Measurements from ENCODE around the gene HMGCL. TPM values are rescaled to one million over a fixed set of nuclear protein-coding genes. Genes with fewer than 3 reads are reported as not detected.
"Not testable (repeated sequence)": the region's sequence is repeated elsewhere in the genome, so short reads cannot be mapped to it uniquely, and the experiment has no call there.

Gene HMGCL
- total RNA-seq, 1 experiment from 2014 or later = 9.2 TPM

- H3K4me1 ChIP-seq = no peaks in the 10 kb centered on the region
- H3K36me3 ChIP-seq = no peaks in the 10 kb centered on the region
- DNase-seq = no peak
Observed at GRCh38 chr1:23814016-23814415, 11.2 kb downstream of the HMGCL start.

GRCh38 chr1:23810818-23811540 is 14.2 kb downstream of the HMGCL start:
- H3K4me1 ChIP-seq = no peaks in the 10 kb centered on the region
- no peak overlapping the region for H3K27ac ChIP-seq
- no peaks in the 10 kb centered on the region for H3K9me3 ChIP-seq (replicated peaks)
- no peaks in the 10 kb centered on the region for H3K36me3 ChIP-seq
- DNase-seq = peak in 1 of 2 experiments; percentile 55
- no peaks in the 10 kb centered on the region for H3K27me3 ChIP-seq
- H3K4me3 ChIP-seq = no peak overlapping the region

More at GRCh38 chr1:23814016-23814415, 11.2 kb downstream of the HMGCL start:
- H3K4me3 ChIP-seq = no peak overlapping the region
- no peaks in the 10 kb centered on the region for H3K27me3 ChIP-seq
- H3K27ac ChIP-seq = no peak overlapping the region
- H3K9me3 ChIP-seq (replicated peaks) = no peaks in the 10 kb centered on the region

DNA sequence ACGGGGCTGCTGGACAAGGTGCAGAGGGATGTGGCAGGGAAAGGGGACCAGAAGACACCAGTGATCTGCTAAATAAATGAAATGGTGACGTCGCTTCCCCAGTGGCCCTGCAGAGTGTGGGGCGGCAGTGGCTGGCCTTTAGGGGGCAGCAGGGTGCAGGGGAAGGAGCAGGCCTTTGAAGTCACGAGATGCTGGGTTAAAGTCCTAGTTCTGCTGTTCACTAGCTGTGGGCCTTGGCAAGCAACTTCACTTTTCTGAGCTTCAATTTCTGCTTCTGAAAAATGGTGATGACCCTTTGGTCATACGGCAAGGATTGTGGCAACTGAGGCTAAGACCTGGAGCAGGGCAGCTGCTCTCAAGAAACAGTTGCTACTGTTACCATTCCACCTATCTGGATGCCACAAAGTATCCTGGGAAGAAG is 15.5 kb downstream of the HMGCL start:
- no peak overlapping the region for H3K4me3 ChIP-seq
- H3K27ac ChIP-seq = no peak overlapping the region
- peak; percentile 82 to 85 for DNase-seq
- no peaks in the 10 kb centered on the region for H3K9me3 ChIP-seq (replicated peaks)
- H3K4me1 ChIP-seq = no peaks in the 10 kb centered on the region
- no peaks in the 10 kb centered on the region for H3K36me3 ChIP-seq
- H3K27me3 ChIP-seq = no peaks in the 10 kb centered on the region

DNA sequence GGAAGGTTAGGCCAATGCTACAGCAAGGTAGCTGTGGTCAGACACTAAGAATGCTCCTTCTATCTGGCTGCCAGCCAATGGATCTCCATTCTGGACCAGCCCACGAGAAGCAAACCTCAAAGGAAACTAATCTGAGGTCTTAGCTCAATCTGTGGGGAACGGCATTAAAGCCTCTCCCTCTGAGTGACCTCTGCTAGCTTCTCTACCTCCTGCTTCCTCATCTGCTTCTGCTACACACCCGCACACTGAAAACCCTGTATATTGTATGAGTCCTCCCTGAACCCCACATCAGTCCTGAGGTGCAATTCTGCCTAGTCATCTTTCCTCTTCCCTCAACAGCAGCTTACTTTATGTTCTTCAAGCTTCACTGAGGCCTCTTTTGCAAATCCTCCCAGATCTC is 17.8 kb downstream of the HMGCL start:
- Histone ChIP-seq H3K36me3 (no peaks in the 10 kb centered on the region), H3K4me1 (no peaks in the 10 kb centered on the region), H3K9me3 (replicated peaks) (no peaks in the 10 kb centered on the region), H3K4me3 (no peak overlapping the region), H3K27ac (no peak overlapping the region), H3K27me3 (no peaks in the 10 kb centered on the region)
- no peak for DNase-seq

- Histone ChIP-seq H3K9me3 (replicated peaks) (no peaks in the 10 kb centered on the region), H3K4me1 (no peaks in the 10 kb centered on the region), H3K4me3 (no peak overlapping the region), H3K36me3 (no peaks in the 10 kb centered on the region), H3K27me3 (no peaks in the 10 kb centered on the region; the same call in 1 of the 2 replicates), H3K27ac (no peak overlapping the region)
- no peak for DNase-seq
Observed at GRCh38 chr1:23806280-23806679, 18.9 kb downstream of the HMGCL start.

GRCh38 chr1:23805025-23805424 is 20.2 kb downstream of the HMGCL start:
- Histone ChIP-seq H3K9me3 (replicated peaks) (no peaks in the 10 kb centered on the region), H3K4me1 (no peaks in the 10 kb centered on the region), H3K36me3 (no peaks in the 10 kb centered on the region), H3K27ac (no peak overlapping the region), H3K4me3 (no peak overlapping the region), H3K27me3 (no peaks in the 10 kb centered on the region; the same call in 1 of the 2 replicates)
- DNase-seq = no peak

DNA sequence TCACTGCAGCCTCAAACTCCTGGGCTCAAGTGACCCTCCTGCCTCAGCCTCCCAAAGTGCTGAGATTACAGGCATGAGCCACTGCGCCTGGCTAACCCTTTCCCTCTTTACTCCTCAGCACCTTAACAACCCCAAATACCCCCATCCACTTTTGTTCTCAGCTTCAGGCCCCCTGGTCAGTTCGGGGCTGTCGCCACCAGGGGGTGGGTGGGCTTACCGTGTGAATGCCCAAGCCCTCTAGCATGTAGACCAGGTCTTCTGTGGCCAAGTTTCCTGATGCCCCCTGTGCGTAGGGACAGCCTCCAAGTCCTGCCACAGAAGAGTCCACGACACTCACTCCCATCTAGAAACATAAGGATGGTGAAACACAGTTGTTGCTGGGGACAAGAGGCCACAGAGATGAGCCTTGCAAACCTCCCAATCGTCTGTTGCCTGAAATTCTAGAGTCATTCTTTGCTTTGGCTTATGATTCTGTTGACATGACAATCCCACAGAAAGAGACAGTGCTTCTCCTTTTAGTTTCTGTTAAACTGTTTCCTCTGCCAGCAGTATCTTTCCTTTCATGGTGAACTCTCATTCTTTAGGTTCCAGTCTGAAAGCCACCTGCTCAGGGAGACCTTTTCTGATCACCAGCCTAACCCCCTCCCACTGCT is 20.9 kb downstream of the HMGCL start:
- no peak overlapping the region for H3K27ac ChIP-seq
- DNase-seq = no peak

GRCh38 chr1:23803674-23804073 is 21.6 kb downstream of the HMGCL start:
- H3K36me3 ChIP-seq = no peaks in the 10 kb centered on the region
- DNase-seq = no peak
- no peaks in the 10 kb centered on the region for H3K9me3 ChIP-seq (replicated peaks)
- no peak overlapping the region for H3K4me3 ChIP-seq
- H3K4me1 ChIP-seq = peaks cover 8% of the 10 kb centered on the region
- H3K27me3 ChIP-seq = no peaks in the 10 kb centered on the region; the same call in 1 of the 2 replicates
- H3K27ac ChIP-seq = no peak overlapping the region

More for the DNA sequence above, 20.9 kb downstream of the HMGCL start:
- H3K36me3 ChIP-seq = no peaks in the 10 kb centered on the region
- peaks cover 5% of the 10 kb centered on the region for H3K4me1 ChIP-seq
- no peaks in the 10 kb centered on the region for H3K9me3 ChIP-seq (replicated peaks)
- no peak overlapping the region for H3K4me3 ChIP-seq
- no peaks in the 10 kb centered on the region; the same call in 1 of the 2 replicates for H3K27me3 ChIP-seq

- not testable (repeated sequence) for H3K4me1 ChIP-seq; H3K9me3 ChIP-seq (replicated peaks); H3K27me3 ChIP-seq; DNase-seq; H3K36me3 ChIP-seq; H3K27ac ChIP-seq; H3K4me3 ChIP-seq
Observed at GRCh38 chr1:23802809-23803342, 22.4 kb downstream of the HMGCL start.

DNA sequence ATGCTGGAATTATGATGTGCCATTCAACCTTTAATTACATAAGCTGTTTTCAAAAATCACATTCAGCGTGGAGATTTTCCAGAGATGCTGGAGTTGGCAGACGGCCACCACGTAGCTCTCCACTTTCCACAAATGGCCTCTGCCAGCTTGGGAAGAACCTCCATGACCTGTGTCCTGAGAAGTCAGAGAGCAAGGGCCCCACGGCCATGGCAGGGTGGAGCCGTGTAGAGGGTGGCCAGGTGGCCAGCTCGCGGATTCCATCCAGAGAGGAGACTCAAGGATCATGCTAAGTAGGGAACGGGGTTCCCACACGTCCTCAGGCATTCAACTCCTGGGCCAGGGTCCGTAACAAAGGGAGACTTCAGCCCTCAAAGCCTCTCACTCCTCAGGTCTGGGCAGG is 23.4 kb downstream of the HMGCL start:
- H3K4me3 ChIP-seq = no peak overlapping the region
- H3K9me3 ChIP-seq (replicated peaks) = no peaks in the 10 kb centered on the region
- peaks cover 8% of the 10 kb centered on the region for H3K4me1 ChIP-seq
- peaks cover 7% of the 10 kb centered on the region; the same call in 1 of the 2 replicates for H3K36me3 ChIP-seq
- no peaks in the 10 kb centered on the region; the same call in 1 of the 2 replicates for H3K27me3 ChIP-seq
- no peak for DNase-seq
- H3K27ac ChIP-seq = no peak overlapping the region

DNA sequence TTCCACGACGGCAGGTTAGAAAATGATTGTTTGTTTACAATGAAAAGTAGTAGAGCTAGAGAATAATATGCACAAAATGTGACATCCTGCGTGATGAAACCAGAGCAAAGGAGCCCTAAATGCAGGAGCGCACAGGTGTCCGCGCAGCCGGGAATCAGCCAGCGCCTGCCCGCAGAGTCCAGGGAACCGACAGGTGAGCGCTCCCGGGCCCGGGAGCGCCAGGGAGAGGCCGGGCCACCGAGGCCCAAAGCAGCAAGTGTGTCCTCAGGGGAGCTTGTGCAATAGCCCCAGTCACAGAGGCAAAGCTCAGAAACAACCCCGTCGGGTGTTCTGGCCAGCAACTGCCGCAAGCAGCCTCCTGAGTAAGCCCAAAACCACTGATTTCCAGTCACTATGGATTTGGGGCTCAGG is 23.9 kb downstream of the HMGCL start:
- Histone ChIP-seq H3K36me3 (peaks cover 7% of the 10 kb centered on the region; the same call in 1 of the 2 replicates), H3K9me3 (replicated peaks) (no peaks in the 10 kb centered on the region), H3K4me1 (peaks cover 8% of the 10 kb centered on the region), H3K27ac (no peak overlapping the region), H3K27me3 (no peaks in the 10 kb centered on the region; the same call in 1 of the 2 replicates), H3K4me3 (peak overlapping the region; percentile 70)
- no peak for DNase-seq

DNA sequence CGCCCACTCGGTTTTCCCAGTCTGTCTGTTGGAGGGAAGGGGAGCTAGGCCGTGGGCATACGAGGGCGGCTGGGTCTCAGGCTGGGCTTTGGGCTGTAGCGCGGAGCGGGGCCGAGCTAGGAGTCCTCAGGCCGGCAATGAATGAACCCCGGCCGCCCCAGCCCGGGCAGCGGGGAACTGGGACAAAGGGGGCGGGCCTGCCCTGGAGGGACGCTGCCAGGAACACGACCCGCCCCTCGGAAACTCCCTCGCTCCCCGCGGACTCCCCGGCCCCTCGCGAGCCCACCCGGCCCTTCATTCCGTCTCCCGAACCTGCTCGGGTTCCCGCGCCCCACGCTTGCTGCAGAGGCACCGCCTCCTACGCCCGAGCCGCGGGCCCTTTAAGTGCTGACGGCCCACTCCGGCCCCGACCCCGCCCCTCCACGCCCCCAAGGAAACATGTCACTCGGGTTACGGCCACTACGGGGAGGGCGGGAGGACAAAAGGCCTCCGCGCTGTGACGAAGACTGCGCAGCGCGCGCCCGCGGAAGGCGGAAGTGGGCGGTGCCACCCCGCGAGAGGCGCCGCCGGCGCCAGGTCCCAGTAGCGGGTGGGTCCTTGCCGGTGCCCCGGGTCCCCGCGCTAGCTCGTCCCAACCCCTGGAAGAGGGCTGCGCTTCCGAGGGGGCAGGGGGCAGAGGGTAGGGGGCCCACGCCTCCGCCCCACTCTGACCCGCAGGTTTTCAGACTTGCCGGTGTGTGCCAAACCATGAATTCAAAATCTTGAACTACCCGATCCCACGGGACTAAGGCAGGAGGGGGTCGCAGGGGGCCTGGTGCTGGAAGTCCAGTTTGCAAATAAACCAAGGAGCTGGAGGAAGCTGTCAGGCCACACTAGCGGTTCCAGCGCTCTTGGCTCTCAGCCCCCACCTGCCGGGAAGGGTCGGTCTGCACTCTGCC is 24.6 kb downstream of the HMGCL start, which contains the start of gene GALE:
GALE (minus strand) TSS at position 355 of the 938 bp plus-strand sequence. CDS start 1,747 bp downstream, outside the sequence.
- DNase-seq = peak; percentile 97 to 98
- Histone ChIP-seq H3K4me1 (peaks cover 8% of the 10 kb centered on the region), H3K27ac (peak within 1 kb of the TSS; percentile 16), H3K4me3 (peak within 1 kb of the TSS; percentile 70), H3K9me3 (replicated peaks) (no peaks in the 10 kb centered on the region), H3K36me3 (peaks cover 7% of the 10 kb centered on the region; the same call in 1 of the 2 replicates), H3K27me3 (no peaks in the 10 kb centered on the region; the same call in 1 of the 2 replicates)

GRCh38 chr1:23799570-23800399 is 25.4 kb downstream of the HMGCL start:
- H3K9me3 ChIP-seq (replicated peaks) = no peaks in the 10 kb centered on the region
- peaks cover 7% of the 10 kb centered on the region; the same call in 1 of the 2 replicates for H3K36me3 ChIP-seq
- H3K27me3 ChIP-seq = no peaks in the 10 kb centered on the region; the same call in 1 of the 2 replicates
- H3K4me1 ChIP-seq = peaks cover 8% of the 10 kb centered on the region
- H3K27ac ChIP-seq = peak overlapping the region; percentile 16
- peak overlapping the region; percentile 70 for H3K4me3 ChIP-seq
- peak; percentile 38 to 41 for DNase-seq

All from SJCRH30 (cell line).